ENCODE data around the gene PTH2. TPM values are rescaled to one million over a fixed set of nuclear protein-coding genes. Genes with fewer than 3 reads are reported as not detected.

The PTH2 gene
- polyA plus RNA-seq, 1 donor from 2014 or later: not detected

DNA sequence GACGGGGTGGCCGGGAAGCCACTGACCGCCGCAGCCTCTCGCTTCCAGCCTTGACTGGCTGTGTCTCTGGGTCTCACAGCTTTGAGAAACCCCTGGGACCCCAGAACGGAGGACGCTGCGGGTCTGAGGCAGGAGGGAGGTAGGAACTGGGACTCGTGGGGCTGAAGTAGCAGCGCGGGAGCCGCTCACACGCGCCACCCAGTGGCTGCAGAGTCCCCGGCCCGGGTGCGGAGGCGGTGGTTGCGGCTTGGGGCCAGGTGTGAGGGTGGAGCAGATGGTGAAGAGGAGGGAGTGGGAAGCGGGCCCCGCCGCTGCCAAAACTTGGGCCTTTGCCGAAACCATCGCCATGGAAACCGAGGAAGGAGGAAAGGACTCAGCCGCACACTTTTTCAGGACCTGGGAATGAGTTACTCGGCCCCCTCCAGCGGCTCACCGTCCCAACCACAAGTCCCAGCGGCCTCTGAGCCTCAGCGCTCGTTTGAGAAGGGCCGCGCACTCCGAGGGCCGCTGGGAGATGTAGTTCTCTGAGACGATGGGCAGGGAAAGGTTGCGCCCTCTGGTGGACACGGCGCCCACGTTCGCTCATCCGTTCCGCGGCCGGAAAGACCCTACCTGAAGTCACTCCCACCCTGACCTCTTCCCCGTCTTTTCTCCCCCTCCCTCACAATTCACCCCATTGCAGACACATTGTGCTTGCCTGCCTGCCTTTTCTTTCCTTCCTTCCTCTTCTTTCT is 20.3 kb upstream of the PTH2 start:
- no peaks in the 10 kb centered on the region for H3K9me2 ChIP-seq (ENCODE audit: insufficient read depth, low read length)
- peak overlapping the region; percentile 77 for H3K4me3 ChIP-seq (ENCODE audit: low read length)
- H3K36me3 ChIP-seq (ENCODE audit: insufficient read depth, low read length): no peaks in the 10 kb centered on the region
- H3K9me3 ChIP-seq (ENCODE audit: low read length): no peaks in the 10 kb centered on the region
- H3K79me2 ChIP-seq (replicated peaks; ENCODE audit: insufficient read depth, low read length): no peaks in the 10 kb centered on the region
- H4K20me1 ChIP-seq (ENCODE audit: insufficient read depth): no peaks in the 10 kb centered on the region
- H3K27ac ChIP-seq (ENCODE audit: low read length): no peak overlapping the region
- no peaks in the 10 kb centered on the region for H3F3A ChIP-seq (ENCODE audit: insufficient read depth, low read length, poor library complexity, severe bottlenecking)
- peak overlapping the region; percentile 23 for H3K4me2 ChIP-seq (ENCODE audit: low read length)
- H3K9ac ChIP-seq (ENCODE audit: low read length): peak overlapping the region; percentile 33
- peaks cover 47% of the 10 kb centered on the region for H3K27me3 ChIP-seq (ENCODE audit: insufficient read depth, low read depth, low read length)
- TF ChIP-seq, protein P1, sequence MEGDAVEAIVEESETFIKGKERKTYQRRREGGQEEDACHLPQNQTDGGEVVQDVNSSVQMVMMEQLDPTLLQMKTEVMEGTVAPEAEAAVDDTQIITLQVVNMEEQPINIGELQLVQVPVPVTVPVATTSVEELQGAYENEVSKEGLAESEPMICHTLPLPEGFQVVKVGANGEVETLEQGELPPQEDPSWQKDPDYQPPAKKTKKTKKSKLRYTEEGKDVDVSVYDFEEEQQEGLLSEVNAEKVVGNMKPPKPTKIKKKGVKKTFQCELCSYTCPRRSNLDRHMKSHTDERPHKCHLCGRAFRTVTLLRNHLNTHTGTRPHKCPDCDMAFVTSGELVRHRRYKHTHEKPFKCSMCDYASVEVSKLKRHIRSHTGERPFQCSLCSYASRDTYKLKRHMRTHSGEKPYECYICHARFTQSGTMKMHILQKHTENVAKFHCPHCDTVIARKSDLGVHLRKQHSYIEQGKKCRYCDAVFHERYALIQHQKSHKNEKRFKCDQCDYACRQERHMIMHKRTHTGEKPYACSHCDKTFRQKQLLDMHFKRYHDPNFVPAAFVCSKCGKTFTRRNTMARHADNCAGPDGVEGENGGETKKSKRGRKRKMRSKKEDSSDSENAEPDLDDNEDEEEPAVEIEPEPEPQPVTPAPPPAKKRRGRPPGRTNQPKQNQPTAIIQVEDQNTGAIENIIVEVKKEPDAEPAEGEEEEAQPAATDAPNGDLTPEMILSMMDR (IDR thresholded peaks at IDR 0.05; ENCODE audit: poor library complexity, severe bottlenecking): peak; percentile 100
- TF ChIP-seq RAD21 (conservative IDR thresholded peaks at IDR 0.05): peak; percentile 89
- no peak for TF ChIP-seq EZH2 (IDR thresholded peaks at IDR 0.05; ENCODE audit: borderline replicate concordance, insufficient read depth, low read length, poor library complexity, severe bottlenecking)
- TF ChIP-seq POLR2AphosphoS5 (IDR thresholded peaks at IDR 0.05): no peak
- no peak for TF ChIP-seq EP300 (conservative IDR thresholded peaks at IDR 0.05; ENCODE audit: poor library complexity, severe bottlenecking)
- peak; percentile 38 for TF ChIP-seq REST (IDR thresholded peaks at IDR 0.05; ENCODE audit: borderline replicate concordance)
- peak; percentile 61 for TF ChIP-seq TAF1 (IDR thresholded peaks at IDR 0.05; ENCODE audit: low read depth)
- TF ChIP-seq SMC3 (conservative IDR thresholded peaks at IDR 0.05; ENCODE audit: poor library complexity): peak; percentile 99
- peak; percentile 81 for TF ChIP-seq MXI1 (conservative IDR thresholded peaks at IDR 0.05; ENCODE audit: poor library complexity, severe bottlenecking)
- peak overlapping the region; percentile 40 for H2AFZ ChIP-seq (ENCODE audit: low read depth, low read length)

DNA sequence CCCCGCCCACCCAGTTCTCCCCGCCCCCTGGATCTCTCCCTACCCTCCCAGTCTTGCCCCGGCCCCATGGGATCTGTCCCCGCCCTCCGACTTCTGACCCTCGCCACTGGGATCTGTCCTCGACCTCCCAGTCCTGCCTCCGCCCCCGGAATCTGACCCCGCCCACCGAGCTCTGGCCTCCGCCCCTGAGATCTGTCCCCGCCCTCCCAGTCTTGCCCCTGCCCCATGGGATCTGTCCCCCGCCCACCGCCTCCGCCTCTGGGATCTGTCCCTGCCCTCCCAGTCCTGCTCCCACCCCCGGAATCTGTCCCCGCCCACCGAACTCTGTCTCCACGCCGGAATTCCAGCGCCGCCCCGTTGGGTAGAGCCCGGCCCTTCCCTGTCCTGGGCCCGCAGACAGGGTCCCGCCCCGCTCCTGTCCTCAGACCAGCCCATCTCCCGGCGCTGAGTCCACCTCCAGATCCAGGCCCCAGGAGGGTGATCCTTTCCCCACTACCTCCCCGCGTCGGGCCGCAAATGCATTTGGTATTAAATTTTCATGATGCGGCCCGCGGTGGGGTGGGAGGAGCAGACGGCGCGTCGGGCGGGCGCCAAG is 19.6 kb upstream of the PTH2 start:
- H4K20me1 ChIP-seq (ENCODE audit: insufficient read depth): no peaks in the 10 kb centered on the region
- H3K27me3 ChIP-seq (ENCODE audit: insufficient read depth, low read depth, low read length): peaks cover 54% of the 10 kb centered on the region
- no peaks in the 10 kb centered on the region for H3K9me2 ChIP-seq (ENCODE audit: insufficient read depth, low read length)
- H3K79me2 ChIP-seq (replicated peaks; ENCODE audit: insufficient read depth, low read length): no peaks in the 10 kb centered on the region
- H3K9me3 ChIP-seq (ENCODE audit: low read length): no peaks in the 10 kb centered on the region
- peak overlapping the region; percentile 23 for H3K4me2 ChIP-seq (ENCODE audit: low read length)
- no peak for TF ChIP-seq TAF1 (IDR thresholded peaks at IDR 0.05; ENCODE audit: low read depth)
- no peak for TF ChIP-seq SMC3 (conservative IDR thresholded peaks at IDR 0.05; ENCODE audit: poor library complexity)
- TF ChIP-seq, protein P1 (IDR thresholded peaks at IDR 0.05; ENCODE audit: poor library complexity, severe bottlenecking): no peak
- TF ChIP-seq EZH2 (IDR thresholded peaks at IDR 0.05; ENCODE audit: borderline replicate concordance, insufficient read depth, low read length, poor library complexity, severe bottlenecking): no peak
- TF ChIP-seq POLR2AphosphoS5 (IDR thresholded peaks at IDR 0.05): no peak
- no peak for TF ChIP-seq MXI1 (conservative IDR thresholded peaks at IDR 0.05; ENCODE audit: poor library complexity, severe bottlenecking)
- no peak for TF ChIP-seq REST (IDR thresholded peaks at IDR 0.05; ENCODE audit: borderline replicate concordance)
- TF ChIP-seq RAD21 (conservative IDR thresholded peaks at IDR 0.05): no peak
- TF ChIP-seq EP300 (conservative IDR thresholded peaks at IDR 0.05; ENCODE audit: poor library complexity, severe bottlenecking): no peak
- H3K36me3 ChIP-seq (ENCODE audit: insufficient read depth, low read length): no peaks in the 10 kb centered on the region
- H3K4me3 ChIP-seq (ENCODE audit: low read length): peak overlapping the region; percentile 77
- H2AFZ ChIP-seq (ENCODE audit: low read depth, low read length): peak overlapping the region; percentile 40
- no peak overlapping the region for H3K27ac ChIP-seq (ENCODE audit: low read length)
- H3F3A ChIP-seq (ENCODE audit: insufficient read depth, low read length, poor library complexity, severe bottlenecking): no peaks in the 10 kb centered on the region
- peak overlapping the region; percentile 33 for H3K9ac ChIP-seq (ENCODE audit: low read length)

Data from neural cell (in vitro differentiated cells).